Gastrocnemius medialis (tissue), 4 donors: Measurements from ENCODE around the gene MYH8.

Source experiments
- POLR2A ChIP-seq, 2 donors: fragments of 450-650 bp; IDR thresholded peaks; one replicate each; pipeline ENCODE4 v1.6.1; 2017; ENCODE audit warnings: antibody characterized with exemption in 2 of 2, mild to moderate bottlenecking in 2 of 2, moderate library complexity in 2 of 2
- TF ChIP-seq, protein P1 (sequence below), 5 experiments: fragments of 450-650 bp in 3 of 5; fragments of 200-600 bp in 2 of 5; sonication (generic) in 2 of 5; IDR thresholded peaks in 4 of 5; conservative IDR thresholded peaks in 1 of 5; 1 replicate in 4 of 5; 2 replicates in 1 of 5; pipeline ENCODE4 v1.5.1; 2016 to 2019; ENCODE audit warnings: antibody characterized with exemption in 5 of 5, mild to moderate bottlenecking in 3 of 5, moderate library complexity in 3 of 5

DNA sequence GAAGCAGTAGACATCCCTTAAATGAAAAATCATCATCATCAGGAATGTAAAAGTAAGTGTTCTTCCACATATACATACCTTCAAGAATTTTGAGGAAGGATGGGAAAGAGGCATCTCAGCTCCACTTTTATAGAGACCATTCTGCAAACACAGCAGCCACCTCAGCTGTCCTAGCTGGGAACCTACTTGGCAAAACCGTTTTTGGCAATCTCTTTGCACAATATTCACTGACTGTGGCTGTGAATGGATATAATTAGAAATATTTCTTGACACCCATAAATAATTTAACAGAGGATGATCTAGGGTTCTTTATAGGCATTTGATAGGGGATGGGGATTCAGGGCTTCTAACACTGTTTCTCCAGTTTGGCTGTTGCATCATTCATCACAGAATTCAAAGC is 47.7 kb upstream of the MYH8 start, which contains the start of gene MYH4:
- TF ChIP-seq, protein P1, sequence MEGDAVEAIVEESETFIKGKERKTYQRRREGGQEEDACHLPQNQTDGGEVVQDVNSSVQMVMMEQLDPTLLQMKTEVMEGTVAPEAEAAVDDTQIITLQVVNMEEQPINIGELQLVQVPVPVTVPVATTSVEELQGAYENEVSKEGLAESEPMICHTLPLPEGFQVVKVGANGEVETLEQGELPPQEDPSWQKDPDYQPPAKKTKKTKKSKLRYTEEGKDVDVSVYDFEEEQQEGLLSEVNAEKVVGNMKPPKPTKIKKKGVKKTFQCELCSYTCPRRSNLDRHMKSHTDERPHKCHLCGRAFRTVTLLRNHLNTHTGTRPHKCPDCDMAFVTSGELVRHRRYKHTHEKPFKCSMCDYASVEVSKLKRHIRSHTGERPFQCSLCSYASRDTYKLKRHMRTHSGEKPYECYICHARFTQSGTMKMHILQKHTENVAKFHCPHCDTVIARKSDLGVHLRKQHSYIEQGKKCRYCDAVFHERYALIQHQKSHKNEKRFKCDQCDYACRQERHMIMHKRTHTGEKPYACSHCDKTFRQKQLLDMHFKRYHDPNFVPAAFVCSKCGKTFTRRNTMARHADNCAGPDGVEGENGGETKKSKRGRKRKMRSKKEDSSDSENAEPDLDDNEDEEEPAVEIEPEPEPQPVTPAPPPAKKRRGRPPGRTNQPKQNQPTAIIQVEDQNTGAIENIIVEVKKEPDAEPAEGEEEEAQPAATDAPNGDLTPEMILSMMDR (IDR thresholded peaks at IDR 0.05 in 4 of 5, conservative IDR thresholded peaks at IDR 0.05 in 1 of 5), result no peak
- no peak for TF ChIP-seq POLR2A (IDR thresholded peaks at IDR 0.05)
